Epidermal melanocyte (primary cell): ENCODE measurements around the gene FBXO30.

Source experiments
- DNase-seq: peaks from one replicate; pipeline ENCODE4 v3.0.0; 2011; ENCODE audit warnings: low spot score; ENCODE audit not compliant: insufficient read length

Gene FBXO30

DNA sequence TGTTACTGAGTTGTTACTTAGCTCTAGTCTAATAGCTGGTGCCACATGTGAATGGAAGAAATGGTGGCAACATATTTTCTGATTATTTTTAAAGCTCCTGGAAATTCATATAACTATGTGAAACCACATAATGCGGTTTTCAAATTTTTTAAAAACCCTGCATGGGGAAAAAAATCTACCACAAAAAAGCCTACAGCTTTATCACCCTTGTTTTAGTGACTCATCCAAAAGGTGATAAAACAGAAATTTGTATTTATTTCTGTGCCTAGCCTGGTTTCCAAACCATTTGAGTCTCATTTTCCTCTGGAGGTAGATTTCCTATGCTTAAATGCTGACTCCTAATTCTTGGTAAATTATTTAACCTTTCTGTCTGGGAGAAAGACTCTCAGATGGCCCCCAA, 5.4 kb upstream of the FBXO30 start:
- DNase-seq = no peak

DNA sequence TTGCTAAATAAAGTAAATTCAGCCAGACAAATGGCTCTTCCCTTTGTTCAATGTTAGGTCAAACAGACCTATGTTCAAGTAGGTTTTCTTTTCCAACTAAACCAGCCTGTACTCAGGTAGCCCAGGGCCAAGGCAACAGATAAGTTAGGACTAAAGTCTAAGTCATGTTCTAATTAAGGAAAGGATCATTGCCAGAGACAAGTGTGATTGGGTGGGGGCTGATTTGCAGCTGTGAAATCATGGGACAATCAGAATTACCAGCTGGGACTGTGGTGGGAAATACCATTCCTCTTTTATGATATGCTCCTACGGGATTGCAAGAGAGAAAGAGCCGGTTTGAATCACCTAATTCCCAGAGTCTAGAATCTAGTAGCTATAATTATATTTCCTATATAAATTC, 4.2 kb upstream of the FBXO30 start:
- DNase-seq = no peak

- no peak for DNase-seq
These were observed 1.8 kb upstream of the FBXO30 start for GRCh38 chr6:145816392-145816791.

DNA sequence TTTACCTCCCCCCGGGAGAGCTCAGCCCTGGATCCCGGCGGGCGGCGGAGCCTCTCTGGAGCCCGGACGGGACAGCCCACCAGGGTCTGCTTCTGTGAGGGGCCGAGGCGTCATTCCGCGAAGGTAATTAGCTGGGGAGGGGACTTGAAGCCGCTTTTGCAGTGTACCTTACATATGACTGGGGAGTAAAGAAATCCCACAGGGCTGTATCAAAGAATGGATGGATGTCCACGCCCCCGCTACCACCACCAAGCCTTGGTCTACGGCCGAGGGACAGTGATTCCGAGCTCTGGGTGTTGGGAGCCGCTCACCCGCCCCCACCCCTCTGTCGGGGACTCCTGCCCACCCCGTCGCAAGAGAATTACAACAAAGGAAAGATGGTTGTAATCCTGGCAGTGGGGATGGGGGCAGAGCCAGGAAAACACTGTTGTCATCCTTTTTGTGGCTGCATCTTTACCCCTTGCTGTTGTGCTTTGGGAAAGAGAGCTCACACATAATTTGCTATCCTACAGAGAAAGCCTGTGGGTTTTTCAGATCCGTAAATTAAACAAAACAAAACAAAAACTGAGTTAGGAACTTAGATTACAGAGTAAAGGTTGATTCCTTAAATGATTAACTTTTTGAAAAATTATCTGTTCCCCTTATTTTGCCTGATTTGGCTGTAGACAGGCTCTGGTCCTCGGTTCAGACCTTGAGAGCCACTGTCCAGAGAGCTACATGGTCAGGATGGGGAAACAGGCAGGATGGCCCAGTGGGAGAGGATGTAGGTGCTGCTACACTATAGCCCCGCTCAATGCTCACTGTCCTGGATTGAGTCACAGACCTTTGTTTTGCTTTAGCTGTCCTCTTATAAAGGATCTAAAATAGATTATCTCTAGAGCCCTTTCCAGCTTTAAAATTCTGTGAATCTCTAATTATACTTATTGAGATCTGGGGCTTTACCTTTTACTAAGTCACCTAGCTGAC, 997 bp upstream of the FBXO30 start:
- peak; percentile 21 for DNase-seq

DNA sequence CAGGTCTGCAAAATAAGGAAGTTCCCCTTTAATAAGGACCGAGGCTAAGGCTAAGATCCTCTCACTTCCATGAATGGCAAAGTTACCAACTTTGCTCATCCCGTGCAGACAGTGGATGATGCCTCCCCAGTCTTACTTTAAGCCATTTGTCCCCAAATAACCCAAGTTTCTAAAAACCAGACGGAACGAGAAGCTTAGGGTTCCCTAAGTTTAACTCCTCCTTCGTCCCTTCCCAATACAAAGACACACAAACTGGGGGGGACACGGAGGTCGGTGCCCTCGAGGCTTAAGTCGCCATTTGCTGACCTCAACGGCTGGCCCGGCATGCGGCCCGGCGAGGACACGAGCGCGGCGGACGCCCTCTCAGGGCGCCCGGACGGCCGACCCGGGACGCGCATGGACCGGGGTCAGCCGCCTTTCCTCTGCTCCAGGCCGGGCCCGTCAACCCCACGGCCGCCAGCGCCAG, 527 bp downstream of the FBXO30 start:
- no peak for DNase-seq

GRCh38 chr6:145813285-145814034, 1.1 kb downstream of the FBXO30 start:
- no peak for DNase-seq

GRCh38 chr6:145811741-145812140, 2.9 kb downstream of the FBXO30 start:
- DNase-seq = no peak

DNA sequence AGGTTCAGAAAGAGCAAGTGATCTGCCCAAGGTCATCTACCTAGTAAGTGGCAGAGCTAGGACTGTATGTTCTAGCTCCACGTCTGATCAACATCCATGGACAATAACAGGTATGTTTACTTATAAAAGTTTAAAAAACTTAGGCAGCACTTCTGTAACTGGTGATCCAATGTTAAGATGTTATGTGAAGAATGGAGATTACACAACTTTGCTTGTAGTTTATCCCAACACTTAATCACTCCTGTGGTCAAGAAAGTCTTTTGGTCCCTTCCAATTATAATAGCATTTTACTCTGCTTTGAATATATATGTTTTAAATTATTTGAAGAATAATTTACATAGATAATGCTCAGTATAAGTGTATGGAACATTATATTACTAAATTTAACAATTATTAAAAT, 4.8 kb downstream of the FBXO30 start:
- DNase-seq = no peak

- no peak for DNase-seq
These were observed 5.4 kb downstream of the FBXO30 start for GRCh38 chr6:145809211-145809610.

DNA sequence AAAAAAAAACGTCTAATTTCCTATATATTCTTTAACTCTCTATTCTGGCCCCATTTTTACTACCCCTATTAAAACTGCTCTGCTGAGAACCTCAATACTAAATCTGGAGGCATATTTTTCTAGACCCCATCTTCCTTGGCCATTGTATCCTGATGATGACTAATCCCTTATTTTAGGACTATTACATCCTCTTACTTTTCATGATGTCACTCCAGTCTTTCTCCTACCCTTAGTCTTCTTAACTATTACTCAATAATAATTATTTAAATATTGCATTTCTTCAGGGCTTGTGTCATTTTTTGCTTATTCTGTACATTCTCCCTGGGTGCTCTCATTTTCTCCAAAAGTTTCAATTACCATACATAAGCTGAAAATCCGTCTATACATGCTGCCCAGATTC, 6.4 kb downstream of the FBXO30 start:
- DNase-seq = no peak

DNA sequence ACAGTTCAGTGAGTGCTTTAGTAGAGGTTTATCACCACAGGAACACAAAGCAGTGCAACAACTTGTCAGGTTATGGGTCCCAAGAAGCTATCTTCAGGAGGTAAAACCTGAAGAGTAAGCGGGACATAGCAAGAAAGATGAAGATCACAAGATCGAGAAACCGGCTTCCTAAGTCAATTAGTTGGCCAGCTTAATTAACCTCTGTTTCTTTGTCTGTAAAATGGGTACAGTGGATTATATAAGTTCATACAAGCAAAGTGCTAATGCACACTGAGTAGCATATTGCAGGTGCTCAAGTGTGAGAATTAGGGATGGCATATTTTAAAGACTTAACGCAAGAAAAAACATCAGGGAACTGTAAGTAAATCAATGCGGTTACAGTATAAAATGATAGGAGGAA, 12.5 kb downstream of the FBXO30 start:
- DNase-seq = no peak

DNA sequence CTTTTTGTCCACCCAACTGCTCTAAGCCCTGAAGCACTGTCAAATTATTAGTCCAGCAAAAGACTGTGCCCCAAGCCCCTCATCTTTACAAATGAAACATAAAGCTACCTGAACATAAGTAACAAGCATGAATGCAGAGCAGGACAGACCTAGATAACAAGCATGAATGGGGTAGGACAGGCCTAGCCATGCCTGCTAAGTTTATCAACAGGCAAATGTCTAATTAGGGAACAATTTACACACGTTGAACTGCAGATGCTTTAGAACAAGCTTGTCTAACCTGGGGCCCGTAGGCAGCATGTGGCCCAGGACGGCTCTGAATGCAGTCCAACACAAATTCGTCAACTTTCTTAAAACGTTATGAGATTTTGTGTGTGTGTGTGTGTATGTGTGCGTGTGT, 13.6 kb downstream of the FBXO30 start:
- no peak for DNase-seq

DNA sequence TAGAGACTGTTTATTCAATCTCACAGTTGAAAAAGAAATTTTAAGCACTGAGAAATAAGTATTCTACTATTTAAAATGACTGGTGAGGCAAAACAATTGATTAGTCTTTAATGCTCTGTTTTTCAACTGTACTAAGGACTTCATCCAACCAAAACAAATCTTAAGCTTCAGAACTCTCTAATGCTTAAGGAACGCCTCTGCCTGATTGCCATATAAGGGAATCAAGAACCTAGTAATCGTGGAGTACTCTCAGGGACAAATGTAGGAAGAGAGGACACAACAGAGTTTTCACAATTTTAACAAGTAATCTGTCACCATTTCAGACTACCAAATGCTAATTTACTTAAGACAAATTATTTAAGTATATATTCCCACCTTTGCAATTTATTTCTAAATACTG, 16.1 kb downstream of the FBXO30 start:
- DNase-seq = no peak

- DNase-seq = no peak
These were observed 25.2 kb downstream of the FBXO30 start for GRCh38 chr6:145789443-145789842.

- DNase-seq = no peak
These were observed 26.9 kb downstream of the FBXO30 start for GRCh38 chr6:145787688-145788087.

GRCh38 chr6:145784683-145785082, 29.9 kb downstream of the FBXO30 start:
- no peak for DNase-seq

- no peak for DNase-seq
These were observed 30.8 kb downstream of the FBXO30 start for GRCh38 chr6:145783796-145784195.

DNA sequence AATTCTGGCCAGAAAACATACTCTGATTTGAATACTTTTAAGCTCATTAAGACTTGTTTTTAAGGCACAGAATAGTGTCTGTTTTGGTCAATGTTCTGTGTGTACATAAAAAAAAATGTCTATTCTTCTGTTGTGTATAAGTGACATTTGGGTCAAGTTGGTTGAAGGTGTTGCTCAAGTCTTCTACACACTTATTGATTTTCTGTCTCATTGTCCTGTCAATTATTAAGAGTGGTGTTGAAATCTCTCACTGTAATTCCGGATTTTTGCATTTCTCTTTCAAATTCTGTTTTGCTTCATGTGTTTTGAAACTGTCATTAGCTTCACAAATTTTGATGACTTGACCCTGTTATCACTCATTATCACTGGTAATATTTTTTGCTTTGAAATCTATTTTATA, 41.7 kb downstream of the FBXO30 start:
- no peak for DNase-seq

DNA sequence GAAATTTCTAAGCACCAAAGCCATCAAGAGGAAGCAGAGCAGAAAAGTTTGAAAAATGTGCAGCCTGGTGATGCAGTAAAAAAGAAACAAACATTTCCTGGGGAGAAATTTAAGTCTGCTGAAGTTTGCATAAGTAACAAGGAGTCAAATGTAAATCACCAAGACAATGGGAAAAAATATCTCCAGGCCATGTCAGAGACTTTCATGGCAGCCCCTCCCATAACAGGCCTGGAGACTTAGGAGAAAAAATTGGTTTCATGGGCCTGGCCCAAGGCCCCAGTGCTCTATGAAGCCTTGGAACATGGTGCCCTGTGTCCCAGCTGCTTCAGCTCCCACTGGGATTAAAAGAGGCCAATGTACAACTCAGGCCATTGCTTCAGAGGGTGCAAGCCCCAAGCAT, 49.1 kb downstream of the FBXO30 start:
- DNase-seq = no peak

GRCh38 chr6:145763742-145764141, 50.9 kb downstream of the FBXO30 start:
- DNase-seq = no peak

GRCh38 chr6:145761584-145761983, 53.0 kb downstream of the FBXO30 start:
- no peak for DNase-seq

GRCh38 chr6:145758113-145758512, 56.5 kb downstream of the FBXO30 start:
- DNase-seq = no peak
